Esophagus squamous epithelium (tissue), 4 donors: ENCODE measurements around the gene ATP13A5.

Experiments
- POLR2A ChIP-seq, 4 donors: fragments of 450-650 bp; IDR thresholded peaks; one replicate each; pipeline ENCODE4 v1.6.1; 2017; ENCODE audit warnings: antibody characterized with exemption in 4 of 4, mild to moderate bottlenecking in 4 of 4, moderate library complexity in 3 of 4
- TF ChIP-seq, protein P1 (sequence below), 6 experiments: fragments of 450-650 bp in 4 of 6; fragments of 200-600 bp in 2 of 6; sonication (generic) in 2 of 6; IDR thresholded peaks; one replicate each; pipeline ENCODE4 v1.5.1; 2016 to 2019; ENCODE audit warnings: antibody characterized with exemption in 6 of 6, mild to moderate bottlenecking in 4 of 6, moderate library complexity in 4 of 6

- TF ChIP-seq, protein P1, sequence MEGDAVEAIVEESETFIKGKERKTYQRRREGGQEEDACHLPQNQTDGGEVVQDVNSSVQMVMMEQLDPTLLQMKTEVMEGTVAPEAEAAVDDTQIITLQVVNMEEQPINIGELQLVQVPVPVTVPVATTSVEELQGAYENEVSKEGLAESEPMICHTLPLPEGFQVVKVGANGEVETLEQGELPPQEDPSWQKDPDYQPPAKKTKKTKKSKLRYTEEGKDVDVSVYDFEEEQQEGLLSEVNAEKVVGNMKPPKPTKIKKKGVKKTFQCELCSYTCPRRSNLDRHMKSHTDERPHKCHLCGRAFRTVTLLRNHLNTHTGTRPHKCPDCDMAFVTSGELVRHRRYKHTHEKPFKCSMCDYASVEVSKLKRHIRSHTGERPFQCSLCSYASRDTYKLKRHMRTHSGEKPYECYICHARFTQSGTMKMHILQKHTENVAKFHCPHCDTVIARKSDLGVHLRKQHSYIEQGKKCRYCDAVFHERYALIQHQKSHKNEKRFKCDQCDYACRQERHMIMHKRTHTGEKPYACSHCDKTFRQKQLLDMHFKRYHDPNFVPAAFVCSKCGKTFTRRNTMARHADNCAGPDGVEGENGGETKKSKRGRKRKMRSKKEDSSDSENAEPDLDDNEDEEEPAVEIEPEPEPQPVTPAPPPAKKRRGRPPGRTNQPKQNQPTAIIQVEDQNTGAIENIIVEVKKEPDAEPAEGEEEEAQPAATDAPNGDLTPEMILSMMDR (IDR thresholded peaks at IDR 0.05) = no peak
- no peak for TF ChIP-seq POLR2A (IDR thresholded peaks at IDR 0.05)
Observed at GRCh38 chr3:193400304-193400703, 21.8 kb upstream of the ATP13A5 start.
